ENCODE data around the gene GALNT10.

GALNT10 gene

GRCh38 chr5:154315756-154316155, 125.2 kb downstream of the GALNT10 start:
- H3K36me3 Mint-ChIP-seq = no peaks in the 10 kb centered on the region
- ATAC-seq (no peak), DNase-seq (ENCODE audit: low spot score in 2 of 2) (no peak)
- no peak overlapping the region for H3K4me3 Mint-ChIP-seq
- H3K4me1 Mint-ChIP-seq = peaks cover 66% of the 10 kb centered on the region
- no peak overlapping the region for H3K27ac Mint-ChIP-seq
- H3K9me3 Mint-ChIP-seq = no peaks in the 10 kb centered on the region

GRCh38 chr5:154316223-154316935, 125.8 kb downstream of the GALNT10 start:
- DNase-seq (ENCODE audit: low spot score in 2 of 2) = no peak
- Mint-ChIP-seq H3K9me3 (no peaks in the 10 kb centered on the region), H3K27ac (no peak overlapping the region), H3K4me1 (peaks cover 68% of the 10 kb centered on the region), H3K36me3 (no peaks in the 10 kb centered on the region), H3K4me3 (no peak overlapping the region)
- ATAC-seq = peak; percentile 79

- ATAC-seq = no peak
- DNase-seq (ENCODE audit: low spot score in 2 of 2) = no peak
- Mint-ChIP-seq H3K27ac (no peak overlapping the region), H3K9me3 (no peaks in the 10 kb centered on the region), H3K4me1 (peaks cover 55% of the 10 kb centered on the region), H3K4me3 (no peak overlapping the region), H3K36me3 (no peaks in the 10 kb centered on the region)
Measured at GRCh38 chr5:154317916-154318315, 127.4 kb downstream of the GALNT10 start.

GRCh38 chr5:154318691-154319090, 128.2 kb downstream of the GALNT10 start:
- Mint-ChIP-seq H3K9me3 (no peaks in the 10 kb centered on the region), H3K4me3 (no peak overlapping the region), H3K4me1 (peaks cover 57% of the 10 kb centered on the region), H3K36me3 (peaks cover 2% of the 10 kb centered on the region), H3K27ac (no peak overlapping the region)
- ATAC-seq (no peak), DNase-seq (ENCODE audit: low spot score in 2 of 2) (no peak)

- Mint-ChIP-seq H3K27ac (peak overlapping the region; percentile 1), H3K9me3 (no peaks in the 10 kb centered on the region), H3K4me1 (peaks cover 56% of the 10 kb centered on the region), H3K36me3 (peaks cover 11% of the 10 kb centered on the region), H3K4me3 (no peak overlapping the region)
- DNase-seq (ENCODE audit: low spot score in 2 of 2) (no peak), ATAC-seq (no peak)
Measured at GRCh38 chr5:154319736-154320135, 129.2 kb downstream of the GALNT10 start.

GRCh38 chr5:154320224-154321089, 129.9 kb downstream of the GALNT10 start:
- H3K9me3 Mint-ChIP-seq = no peaks in the 10 kb centered on the region

GRCh38 chr5:154321546-154321945, 131.0 kb downstream of the GALNT10 start:
- H3K9me3 Mint-ChIP-seq = no peaks in the 10 kb centered on the region
- no peak for DNase-seq (ENCODE audit: low spot score in 2 of 2)
- ATAC-seq = no peak
- H3K27ac Mint-ChIP-seq = peak overlapping the region; percentile 52
- peaks cover 53% of the 10 kb centered on the region for H3K4me1 Mint-ChIP-seq
- peaks cover 11% of the 10 kb centered on the region for H3K36me3 Mint-ChIP-seq
- no peak overlapping the region for H3K4me3 Mint-ChIP-seq

More at GRCh38 chr5:154320224-154321089, 129.9 kb downstream of the GALNT10 start:
- no peak for ATAC-seq
- no peak for DNase-seq (ENCODE audit: low spot score in 2 of 2)
- H3K36me3 Mint-ChIP-seq = peaks cover 11% of the 10 kb centered on the region
- H3K27ac Mint-ChIP-seq = no peak overlapping the region
- H3K4me1 Mint-ChIP-seq = peaks cover 56% of the 10 kb centered on the region
- H3K4me3 Mint-ChIP-seq = no peak overlapping the region

GRCh38 chr5:154324033-154324432, 133.5 kb downstream of the GALNT10 start:
- Mint-ChIP-seq H3K9me3 (no peaks in the 10 kb centered on the region), H3K36me3 (peaks cover 16% of the 10 kb centered on the region), H3K4me3 (no peak overlapping the region), H3K4me1 (peaks cover 32% of the 10 kb centered on the region), H3K27ac (peak overlapping the region; percentile 50)
- ATAC-seq (no peak), DNase-seq (ENCODE audit: low spot score in 2 of 2) (peak in 1 of 2 donors; percentile 33)

- no peak for ATAC-seq
- Mint-ChIP-seq H3K4me1 (peaks cover 21% of the 10 kb centered on the region), H3K9me3 (no peaks in the 10 kb centered on the region), H3K4me3 (no peak overlapping the region), H3K27ac (no peak overlapping the region), H3K36me3 (peaks cover 29% of the 10 kb centered on the region)
- no peak for DNase-seq (ENCODE audit: low spot score in 2 of 2)
Measured at GRCh38 chr5:154325566-154325965, 135.0 kb downstream of the GALNT10 start.

- peaks cover 34% of the 10 kb centered on the region for H3K36me3 Mint-ChIP-seq
Measured at GRCh38 chr5:154329062-154329461, 138.5 kb downstream of the GALNT10 start.

GRCh38 chr5:154329519-154330040, 139.0 kb downstream of the GALNT10 start:
- Mint-ChIP-seq H3K4me3 (no peak overlapping the region), H3K9me3 (no peaks in the 10 kb centered on the region), H3K4me1 (peaks cover 9% of the 10 kb centered on the region), H3K36me3 (peaks cover 31% of the 10 kb centered on the region), H3K27ac (no peak overlapping the region)
- ATAC-seq (no peak), DNase-seq (ENCODE audit: low spot score in 2 of 2) (no peak)

More at GRCh38 chr5:154329062-154329461, 138.5 kb downstream of the GALNT10 start:
- Mint-ChIP-seq H3K4me1 (peaks cover 12% of the 10 kb centered on the region), H3K27ac (no peak overlapping the region), H3K4me3 (no peak overlapping the region), H3K9me3 (no peaks in the 10 kb centered on the region)
- DNase-seq (ENCODE audit: low spot score in 2 of 2) (no peak), ATAC-seq (no peak)

- Mint-ChIP-seq H3K27ac (no peak overlapping the region), H3K9me3 (no peaks in the 10 kb centered on the region)
Measured at GRCh38 chr5:154330097-154330667, 139.6 kb downstream of the GALNT10 start.

GRCh38 chr5:154331232-154331631, 140.7 kb downstream of the GALNT10 start:
- H3K27ac Mint-ChIP-seq = no peak overlapping the region
- no peak for DNase-seq (ENCODE audit: low spot score in 2 of 2)
- ATAC-seq = no peak
- H3K9me3 Mint-ChIP-seq = no peaks in the 10 kb centered on the region
- H3K36me3 Mint-ChIP-seq = peaks cover 41% of the 10 kb centered on the region
- H3K4me1 Mint-ChIP-seq = peaks cover 9% of the 10 kb centered on the region
- H3K4me3 Mint-ChIP-seq = no peak overlapping the region

More at GRCh38 chr5:154330097-154330667, 139.6 kb downstream of the GALNT10 start:
- Mint-ChIP-seq H3K4me1 (peaks cover 9% of the 10 kb centered on the region), H3K36me3 (peaks cover 37% of the 10 kb centered on the region), H3K4me3 (no peak overlapping the region)
- ATAC-seq (no peak), DNase-seq (ENCODE audit: low spot score in 2 of 2) (no peak)

- ATAC-seq (no peak), DNase-seq (ENCODE audit: low spot score in 2 of 2) (no peak)
- no peak overlapping the region for H3K4me3 Mint-ChIP-seq
- peaks cover 47% of the 10 kb centered on the region for H3K36me3 Mint-ChIP-seq
- H3K27ac Mint-ChIP-seq = no peak overlapping the region
- no peaks in the 10 kb centered on the region for H3K9me3 Mint-ChIP-seq
- H3K4me1 Mint-ChIP-seq = peaks cover 9% of the 10 kb centered on the region
Measured at GRCh38 chr5:154331924-154332323, 141.4 kb downstream of the GALNT10 start.

- peaks cover 52% of the 10 kb centered on the region for H3K36me3 Mint-ChIP-seq
- ATAC-seq (no peak), DNase-seq (ENCODE audit: low spot score in 2 of 2) (no peak)
- H3K4me3 Mint-ChIP-seq = no peak overlapping the region
- no peak overlapping the region for H3K27ac Mint-ChIP-seq
- peaks cover 11% of the 10 kb centered on the region for H3K4me1 Mint-ChIP-seq
- no peaks in the 10 kb centered on the region for H3K9me3 Mint-ChIP-seq
Measured at GRCh38 chr5:154332451-154332850, 141.9 kb downstream of the GALNT10 start.

All from stimulated activated effector memory CD8-positive, alpha-beta T cell treated with anti-CD3 and anti-CD28 coated beads, Interleukin-12 subunit alpha, Interleukin-12 subunit beta, amount 100 ng/mL, for 72 hours (primary cell).